Pancreas (tissue), 10 donors: ENCODE results near the gene POLN. TPM values are rescaled to one million over a fixed set of nuclear protein-coding genes. Genes with fewer than 3 reads are reported as not detected.

Source experiments
- ATAC-seq, 4 donors: fragments of 200-7000 bp; cut with Tn5 transposase; one replicate each; pipeline versions ENCODE4 v1.8.0 to v1.9.1; 2020; ENCODE audit warnings: mild to moderate bottlenecking in 4 of 4, moderate library complexity in 4 of 4
- DNase-seq, 6 donors: peaks; one replicate each; pipeline ENCODE4 v3.0.0-alpha.2; 2020
- FAIRE-seq: peaks from 2 replicates; lab custom pipeline; 2012; peaks lifted over from hg19 to GRCh38; lab: Jason Lieb, UNC
- H3K27ac ChIP-seq, 4 donors: fragments of 200-600 bp; sonication (generic); 1 replicate in 3 of 4; 2 replicates in 1 of 4; pipeline versions ENCODE4 v1.5.0 to v1.8.0; 2020
- H3K27me3 ChIP-seq, 4 donors: fragments of 200-600 bp; one replicate each; pipeline ENCODE4 v1.8.0; 2021
- H3K36me3 ChIP-seq, 3 donors: fragments of 200-600 bp; sonication (generic) in 1 of 3; one replicate each; pipeline versions ENCODE4 v1.5.0 to v1.8.0; 2020 to 2021
- H3K4me1 ChIP-seq, 3 donors: fragments of 200-600 bp; one replicate each; pipeline ENCODE4 v1.8.0; 2021
- H3K4me3 ChIP-seq, 4 donors: fragments of 200-600 bp; sonication (generic) in 2 of 4; one replicate each; pipeline versions ENCODE4 v1.5.0 to v1.8.0; 2020 to 2021
- H3K9me3 ChIP-seq, 4 donors: fragments of 200-600 bp; one replicate each; pipeline ENCODE4 v1.8.0; 2021
- WGBS, 2 donors: extraction: QIAGEN DNeasy Blood & Tissue Kit; methylation state at CpG; one replicate each; pipeline ENCODE4 v1.1.7; 2013; 5-methylcytosine and 5-hydroxymethylcytosine counted together
- intact Hi-C, 3 donors: fragments of 100-400 bp; cut with DNase I; formaldehyde crosslinking; loops; one replicate each; pipeline versions ENCODE4 v1.11.1 to v1.14.2; 2022
- polyA plus RNA-seq, 2 donors: library from polyadenylated mRNA; stranded (reverse); fragments of 200-250 nt; gene quantifications; one replicate each; pipeline ENCODE4 v1.2.3, GENCODE V29; 2013
- total RNA-seq, 6 donors: library from RNA; stranded (reverse); fragmentation: NEBNext Ultra II Directional in 4 of 6; extraction: Animal tissue kit (Norgen Biotek cat#: 25700) in 4 of 6; gene quantifications; one replicate each; pipeline versions ENCODE4 v1.2.1 to v1.2.4, GENCODE V29; 2021 to 2023
- TF ChIP-seq, protein P1 (sequence below), 4 donors: fragments of 200-600 bp; sonication (generic) in 3 of 4; IDR thresholded peaks; one replicate each; pipeline versions ENCODE4 v1.5.0 to v1.8.0; 2021; ENCODE audit warnings: antibody characterized with exemption in 4 of 4
- donor health status: healthy with polysubstance abuse.
- donor health status: DM: no; HTN: no; CAD: no; lungs with moderate emphysema.
- donor health status: DM: no; HTN: no; CAD: no.
- donor health status: control.
- donor health status: control.
- donor health status: Bipolar disorder and iron deficiency.
- donor health status: DM: yes; HTN: yes; CAD: no.
- donor health status: DM: no; HTN: no; CAD: no.
- donor health status: DM: no; HTN: no; CAD: no.
- donor health status: DM: yes; HTN: yes; CAD: no.

The POLN gene
- total and polyA plus RNA-seq, 8 donors, result 0.95 to 3.6 (median 1.9) TPM

DNA sequence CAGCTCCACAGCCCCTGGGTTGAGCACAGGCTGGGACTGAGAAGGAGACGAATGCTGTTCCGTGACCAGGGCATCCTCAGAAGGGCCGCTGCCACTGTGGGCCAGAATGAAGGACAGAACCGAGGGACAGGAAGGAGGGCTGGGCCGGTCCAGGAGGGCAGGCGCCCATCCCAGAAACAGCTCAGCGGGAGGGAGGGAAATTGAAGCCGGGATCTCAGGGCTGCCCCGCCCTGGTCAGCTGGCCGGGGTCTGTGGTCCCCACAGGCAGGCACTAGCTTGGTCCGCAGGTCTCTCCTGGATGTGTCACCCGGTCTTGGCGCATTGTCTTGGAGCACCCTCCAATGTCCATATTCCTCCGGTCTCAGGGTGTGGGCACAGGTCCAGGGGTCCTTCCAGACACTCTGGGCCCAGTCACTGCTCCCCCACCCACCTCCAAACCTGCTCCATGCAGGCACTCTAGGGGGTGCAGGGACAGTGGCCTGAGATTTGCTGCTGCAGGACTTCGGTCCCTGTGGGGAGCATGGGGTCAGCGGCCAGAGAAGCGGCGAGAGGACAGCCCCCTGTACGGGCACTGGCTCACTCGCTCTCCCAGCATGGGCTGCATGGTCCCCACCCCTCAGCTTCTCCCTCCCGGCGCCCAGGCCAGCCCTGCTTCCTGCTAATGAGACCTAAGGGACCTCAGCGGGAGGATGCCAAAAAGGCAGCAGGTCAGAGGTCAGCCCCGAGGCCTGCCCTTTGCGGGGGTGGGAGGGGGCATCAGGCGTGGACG is 43.9 kb upstream of the POLN start:
- Histone ChIP-seq H3K36me3 (no peaks in the 10 kb centered on the region), H3K27ac (no peak overlapping the region), H3K27me3 (no peaks in the 10 kb centered on the region), H3K4me3 (no peak overlapping the region), H3K9me3 (no peaks in the 10 kb centered on the region), H3K4me1 (no peaks in the 10 kb centered on the region)
- ATAC-seq (no peak), FAIRE-seq (no peak), DNase-seq (peak in 2 of 6 donors; percentile 46 to 53)
- 88 to 91% methylated on average over 24 to 27 of the region's 27 CpGs for WGBS, 2 donors
- intact Hi-C loops, result no loop called here
- TF ChIP-seq, protein P1, sequence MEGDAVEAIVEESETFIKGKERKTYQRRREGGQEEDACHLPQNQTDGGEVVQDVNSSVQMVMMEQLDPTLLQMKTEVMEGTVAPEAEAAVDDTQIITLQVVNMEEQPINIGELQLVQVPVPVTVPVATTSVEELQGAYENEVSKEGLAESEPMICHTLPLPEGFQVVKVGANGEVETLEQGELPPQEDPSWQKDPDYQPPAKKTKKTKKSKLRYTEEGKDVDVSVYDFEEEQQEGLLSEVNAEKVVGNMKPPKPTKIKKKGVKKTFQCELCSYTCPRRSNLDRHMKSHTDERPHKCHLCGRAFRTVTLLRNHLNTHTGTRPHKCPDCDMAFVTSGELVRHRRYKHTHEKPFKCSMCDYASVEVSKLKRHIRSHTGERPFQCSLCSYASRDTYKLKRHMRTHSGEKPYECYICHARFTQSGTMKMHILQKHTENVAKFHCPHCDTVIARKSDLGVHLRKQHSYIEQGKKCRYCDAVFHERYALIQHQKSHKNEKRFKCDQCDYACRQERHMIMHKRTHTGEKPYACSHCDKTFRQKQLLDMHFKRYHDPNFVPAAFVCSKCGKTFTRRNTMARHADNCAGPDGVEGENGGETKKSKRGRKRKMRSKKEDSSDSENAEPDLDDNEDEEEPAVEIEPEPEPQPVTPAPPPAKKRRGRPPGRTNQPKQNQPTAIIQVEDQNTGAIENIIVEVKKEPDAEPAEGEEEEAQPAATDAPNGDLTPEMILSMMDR (IDR thresholded peaks at IDR 0.05), result no peak

DNA sequence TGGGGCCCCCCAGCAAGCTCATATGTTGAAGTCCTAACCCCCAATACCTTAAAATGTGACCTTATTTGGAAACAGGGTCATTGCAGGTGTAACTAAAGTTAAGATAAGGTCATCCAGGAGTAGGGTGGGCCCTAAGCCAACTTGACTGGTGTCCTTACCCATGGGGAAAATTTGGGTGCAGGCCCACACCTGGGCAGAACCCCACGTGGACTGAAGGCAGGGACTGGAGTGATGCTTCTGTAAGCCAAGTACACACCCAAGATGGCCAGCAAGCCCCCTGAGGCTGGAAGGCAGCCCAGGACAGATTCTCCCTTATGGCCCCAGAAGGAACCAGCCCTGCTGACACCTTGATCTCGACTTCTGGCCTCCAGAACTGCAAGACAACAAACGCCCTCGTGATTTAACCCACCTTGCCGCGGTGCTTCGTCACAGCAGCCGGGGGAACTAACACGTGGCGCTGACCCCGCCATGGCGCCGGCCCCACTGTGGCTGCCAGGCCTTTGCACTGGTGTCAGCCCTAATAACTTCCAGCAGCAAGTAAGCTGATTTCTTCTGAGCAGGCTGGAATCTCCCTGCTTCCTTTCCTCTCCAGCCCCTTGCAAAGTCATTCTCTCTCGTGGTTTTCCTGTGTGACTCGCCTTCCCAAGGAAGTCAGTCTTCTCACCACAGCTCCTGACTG is 43.2 kb upstream of the POLN start:
- intact Hi-C loops, result no loop called here
- Histone ChIP-seq H3K27ac (no peak overlapping the region), H3K4me3 (no peak overlapping the region), H3K9me3 (no peaks in the 10 kb centered on the region), H3K4me1 (no peaks in the 10 kb centered on the region), H3K27me3 (no peaks in the 10 kb centered on the region), H3K36me3 (no peaks in the 10 kb centered on the region)
- WGBS, 2 donors, result 85 to 90% methylated on average over 15 of the region's 15 CpGs
- TF ChIP-seq, protein P1 (IDR thresholded peaks at IDR 0.05), result no peak
- DNase-seq (peak in 2 of 6 donors; percentile 30), FAIRE-seq (no peak), ATAC-seq (no peak)

DNA sequence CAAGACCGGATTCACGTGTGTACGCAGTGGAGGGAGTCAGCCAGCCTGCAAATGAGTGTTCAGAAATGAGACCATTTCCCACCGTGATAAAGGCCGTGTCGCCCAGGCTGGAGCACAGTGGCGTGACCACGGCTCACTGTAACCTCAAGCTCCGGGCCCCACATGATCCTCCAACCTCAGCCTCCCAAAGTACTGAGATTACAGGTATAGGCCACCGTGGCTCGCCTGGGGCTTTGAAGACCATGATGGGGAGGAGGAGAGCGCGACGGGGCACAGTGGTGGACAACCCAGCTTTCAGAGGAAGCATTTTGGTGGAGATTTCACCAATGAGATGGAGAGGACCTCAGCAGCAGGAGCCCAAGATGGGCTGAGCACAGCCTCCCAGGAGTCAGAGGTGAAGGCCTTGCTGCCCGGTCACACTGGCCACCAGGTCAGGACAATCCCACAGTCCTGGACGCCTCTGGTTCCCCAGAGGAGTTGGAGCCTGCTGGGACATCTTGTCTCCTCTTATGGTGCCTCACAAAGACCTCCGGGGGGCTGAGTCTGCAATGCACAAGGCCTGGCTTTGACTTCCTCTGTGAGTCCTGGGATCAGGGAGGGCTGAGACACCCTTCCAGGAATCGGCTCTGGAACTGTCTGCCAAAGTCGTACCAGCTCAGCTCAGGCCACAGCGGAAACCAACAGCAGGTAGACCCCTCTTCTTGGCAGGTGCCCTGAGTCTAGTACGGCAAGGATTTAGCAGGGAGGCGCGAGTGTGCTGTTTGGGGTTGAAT is 42.4 kb upstream of the POLN start:
- Histone ChIP-seq H3K27me3 (no peaks in the 10 kb centered on the region), H3K9me3 (no peaks in the 10 kb centered on the region), H3K4me3 (no peak overlapping the region), H3K27ac (no peak overlapping the region), H3K36me3 (no peaks in the 10 kb centered on the region), H3K4me1 (no peaks in the 10 kb centered on the region)
- FAIRE-seq (no peak), DNase-seq (peak in 2 of 6 donors; percentile 32 to 33), ATAC-seq (no peak)
- TF ChIP-seq, protein P1 (IDR thresholded peaks at IDR 0.05), result no peak
- WGBS, 2 donors, result 95 to 98% methylated on average over 23 of the region's 23 CpGs
- intact Hi-C loops, result no loop called here

DNA sequence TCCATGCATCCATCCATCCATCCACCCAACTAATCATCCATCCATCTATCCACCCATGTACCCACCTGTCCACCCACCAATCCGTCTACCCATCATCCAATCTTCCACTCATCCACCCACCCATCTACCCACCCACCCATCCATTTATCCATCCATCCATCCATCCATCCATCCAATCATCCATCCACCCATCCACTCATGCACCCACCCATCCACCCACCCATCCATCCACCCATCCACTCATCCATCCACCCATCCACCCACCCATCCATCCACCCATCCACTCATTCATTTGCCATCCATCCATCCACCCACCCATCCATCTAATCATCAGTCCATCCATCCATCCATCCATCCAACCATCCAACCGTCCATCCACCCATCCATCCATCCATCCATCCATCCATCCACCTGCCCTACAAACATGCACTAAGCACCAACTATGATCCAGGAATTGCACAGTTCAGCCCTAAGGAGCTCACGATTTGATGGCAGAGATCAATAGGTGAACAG is 41.3 kb upstream of the POLN start:
- TF ChIP-seq, protein P1 (IDR thresholded peaks at IDR 0.05), result no peak
- no peaks in the 10 kb centered on the region for H3K36me3 ChIP-seq
- ATAC-seq (no peak), FAIRE-seq (no peak), DNase-seq (no peak)
- no peaks in the 10 kb centered on the region for H3K9me3 ChIP-seq
- 80 to 84% methylated on average over 3 of the region's 3 CpGs for WGBS, 2 donors
- no peaks in the 10 kb centered on the region for H3K27me3 ChIP-seq
- no peaks in the 10 kb centered on the region for H3K4me1 ChIP-seq
- no peak overlapping the region for H3K4me3 ChIP-seq
- intact Hi-C loops, result no loop called here
- no peak overlapping the region for H3K27ac ChIP-seq
